Adrenal gland (tissue), 5 donors: ENCODE results near the gene GGT5.

Experiments
- POLR2A ChIP-seq, 2 donors: fragments of 450-650 bp; IDR thresholded peaks; one replicate each; pipeline ENCODE4 v1.6.1; 2017; ENCODE audit warnings: antibody characterized with exemption in 2 of 2, mild to moderate bottlenecking in 2 of 2, moderate library complexity in 1 of 2
- TF ChIP-seq, protein P1 (sequence below), 6 experiments: fragments of 450-650 bp in 4 of 6; fragments of 200-600 bp in 2 of 6; sonication (generic) in 1 of 6; IDR thresholded peaks; 1 replicate in 5 of 6; 2 replicates in 1 of 6; pipeline versions ENCODE4 v1.5.1 to v1.8.0; 2016 to 2021; ENCODE audit warnings: antibody characterized with exemption in 6 of 6, mild to moderate bottlenecking in 2 of 6, moderate library complexity in 1 of 6
- donor health status: DM: no; HTN: no; CAD: no.

DNA sequence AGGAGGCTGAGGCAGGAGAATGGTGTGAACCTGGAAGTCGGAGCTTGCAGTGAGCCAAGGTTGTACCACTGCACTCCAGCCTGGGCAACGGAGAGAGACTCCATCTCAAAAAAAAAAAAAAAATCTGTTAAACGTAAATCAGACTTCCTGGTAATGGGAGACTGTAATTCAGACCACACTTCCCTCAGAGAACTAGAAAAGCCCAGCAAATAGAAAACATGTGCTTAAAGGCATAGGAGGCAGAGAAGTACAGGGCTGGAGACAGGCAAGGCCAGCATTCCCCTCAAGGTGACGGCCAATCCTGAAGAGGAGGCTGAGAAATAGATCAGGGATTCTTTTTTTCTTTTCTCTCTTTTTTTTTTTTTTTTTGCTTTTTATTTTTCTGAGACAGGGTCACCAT, 8.2 kb downstream of the GGT5 start:
- TF ChIP-seq, protein P1, sequence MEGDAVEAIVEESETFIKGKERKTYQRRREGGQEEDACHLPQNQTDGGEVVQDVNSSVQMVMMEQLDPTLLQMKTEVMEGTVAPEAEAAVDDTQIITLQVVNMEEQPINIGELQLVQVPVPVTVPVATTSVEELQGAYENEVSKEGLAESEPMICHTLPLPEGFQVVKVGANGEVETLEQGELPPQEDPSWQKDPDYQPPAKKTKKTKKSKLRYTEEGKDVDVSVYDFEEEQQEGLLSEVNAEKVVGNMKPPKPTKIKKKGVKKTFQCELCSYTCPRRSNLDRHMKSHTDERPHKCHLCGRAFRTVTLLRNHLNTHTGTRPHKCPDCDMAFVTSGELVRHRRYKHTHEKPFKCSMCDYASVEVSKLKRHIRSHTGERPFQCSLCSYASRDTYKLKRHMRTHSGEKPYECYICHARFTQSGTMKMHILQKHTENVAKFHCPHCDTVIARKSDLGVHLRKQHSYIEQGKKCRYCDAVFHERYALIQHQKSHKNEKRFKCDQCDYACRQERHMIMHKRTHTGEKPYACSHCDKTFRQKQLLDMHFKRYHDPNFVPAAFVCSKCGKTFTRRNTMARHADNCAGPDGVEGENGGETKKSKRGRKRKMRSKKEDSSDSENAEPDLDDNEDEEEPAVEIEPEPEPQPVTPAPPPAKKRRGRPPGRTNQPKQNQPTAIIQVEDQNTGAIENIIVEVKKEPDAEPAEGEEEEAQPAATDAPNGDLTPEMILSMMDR (IDR thresholded peaks at IDR 0.05) = no peak
- TF ChIP-seq POLR2A (IDR thresholded peaks at IDR 0.05) = no peak
